HG02571 (cell line): Measurements from ENCODE around the gene RNF25.

ENCODE experiments used
- ATAC-seq: cut with Tn5 transposase; IDR thresholded peaks from one replicate; pipeline ENCODE4 v1.9.1; 2021; ENCODE audit warnings: mild to moderate bottlenecking, moderate library complexity; ENCODE audit not compliant: unreplicated experiment

Gene RNF25

DNA sequence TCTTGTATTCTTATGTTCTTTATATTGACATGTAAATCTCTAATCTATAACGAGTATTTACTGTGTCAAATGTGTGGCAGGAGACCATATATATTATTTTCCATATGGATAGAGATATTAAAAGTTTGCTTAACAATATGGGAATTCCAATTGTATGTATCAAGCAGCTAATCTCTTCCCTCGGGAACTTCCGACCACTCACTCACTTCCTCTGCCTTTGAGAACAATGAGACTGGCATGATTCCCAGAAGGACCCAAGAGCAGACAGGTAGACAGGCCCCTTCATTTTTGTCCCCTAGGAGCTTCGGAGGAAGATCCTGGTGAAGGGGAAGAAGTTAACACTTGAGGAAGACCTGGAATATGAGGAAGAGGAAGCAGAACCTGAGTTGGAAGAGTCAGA lies 40.0 kb downstream of the RNF25 start:
- no peak for ATAC-seq

DNA sequence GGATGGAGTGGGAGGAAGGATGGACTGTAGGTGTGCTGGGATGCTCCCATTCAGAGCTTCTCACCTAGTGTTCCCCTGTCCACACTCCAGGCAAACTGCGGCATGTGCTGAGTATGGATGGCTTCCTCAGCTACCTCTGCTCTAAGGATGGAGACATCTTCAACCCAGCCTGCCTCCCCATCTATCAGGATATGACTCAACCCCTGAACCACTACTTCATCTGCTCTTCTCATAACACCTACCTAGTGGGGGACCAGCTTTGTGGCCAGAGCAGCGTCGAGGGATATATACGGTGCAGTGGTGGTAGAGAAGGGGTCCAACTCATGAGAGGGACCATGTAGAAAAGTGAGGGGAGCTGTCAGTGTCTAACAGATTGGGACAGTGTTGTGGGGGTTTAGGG lies 43.9 kb downstream of the RNF25 start:
- no peak for ATAC-seq

DNA sequence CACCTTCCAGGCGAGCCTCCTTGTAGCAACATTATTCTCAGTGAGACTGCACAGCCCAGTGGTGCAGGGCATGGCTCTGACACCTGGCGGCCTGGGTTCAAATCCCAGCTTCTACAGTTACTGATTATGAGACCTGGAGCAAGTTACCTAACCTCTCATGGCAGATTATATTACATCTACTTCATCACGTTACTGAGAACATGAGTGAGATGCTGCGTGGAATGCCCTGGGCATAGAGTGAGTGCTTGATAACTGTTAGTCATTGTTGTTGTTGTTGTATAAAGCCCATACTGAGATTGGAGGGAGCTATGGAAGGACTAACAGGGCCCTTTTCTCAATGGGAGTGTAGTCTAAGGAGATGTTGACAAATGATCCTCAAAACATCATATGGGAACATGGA lies 45.4 kb downstream of the RNF25 start:
- no peak for ATAC-seq

DNA sequence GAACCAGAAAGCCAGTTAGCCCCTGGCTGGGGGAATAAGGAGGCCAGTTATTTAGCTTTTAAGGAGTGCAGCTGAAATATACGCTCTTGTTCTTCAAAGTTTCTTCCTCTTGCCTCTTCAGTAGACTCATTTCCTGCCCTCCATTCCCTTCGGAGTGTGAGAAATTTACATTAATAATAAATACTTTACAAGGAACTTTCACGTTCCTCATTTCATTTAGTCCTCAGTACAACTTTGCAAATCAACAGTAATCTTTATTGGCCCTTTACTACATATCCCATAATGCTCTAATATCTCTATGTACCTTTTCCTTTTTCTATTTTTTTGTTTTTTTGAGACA lies 48.5 kb downstream of the RNF25 start:
- ATAC-seq = no peak

DNA sequence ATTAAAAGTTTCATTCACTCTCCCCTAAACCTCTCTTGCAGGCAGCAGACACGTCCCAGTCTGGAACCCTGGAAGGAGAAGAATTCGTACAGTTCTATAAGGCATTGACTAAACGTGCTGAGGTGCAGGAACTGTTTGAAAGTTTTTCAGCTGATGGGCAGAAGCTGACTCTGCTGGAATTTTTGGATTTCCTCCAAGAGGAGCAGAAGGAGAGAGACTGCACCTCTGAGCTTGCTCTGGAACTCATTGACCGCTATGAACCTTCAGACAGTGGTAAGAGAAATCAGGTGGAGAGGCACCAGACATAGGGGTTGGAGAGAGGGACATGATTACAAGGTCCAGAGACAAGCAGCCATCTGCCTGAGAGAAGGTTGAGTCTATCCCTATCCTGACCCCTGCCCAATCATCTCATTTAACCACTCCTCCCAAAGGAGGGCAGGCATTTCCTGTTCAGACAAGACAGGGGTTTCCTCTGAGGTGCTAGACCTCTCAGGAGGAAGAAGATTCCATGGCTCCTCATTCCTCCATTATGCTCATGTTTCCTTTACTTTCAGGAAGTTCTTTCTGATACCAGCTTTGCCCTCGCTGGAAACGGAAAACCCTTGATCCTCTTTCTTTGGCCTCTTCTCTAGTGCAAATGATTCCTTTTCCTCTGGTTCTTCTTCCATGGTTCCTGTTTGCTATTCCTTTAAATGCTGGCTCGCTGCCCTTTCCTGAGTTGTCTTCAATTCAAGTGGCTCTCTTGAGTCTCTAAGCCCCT lies 49.0 kb downstream of the RNF25 start:
- ATAC-seq = no peak

DNA sequence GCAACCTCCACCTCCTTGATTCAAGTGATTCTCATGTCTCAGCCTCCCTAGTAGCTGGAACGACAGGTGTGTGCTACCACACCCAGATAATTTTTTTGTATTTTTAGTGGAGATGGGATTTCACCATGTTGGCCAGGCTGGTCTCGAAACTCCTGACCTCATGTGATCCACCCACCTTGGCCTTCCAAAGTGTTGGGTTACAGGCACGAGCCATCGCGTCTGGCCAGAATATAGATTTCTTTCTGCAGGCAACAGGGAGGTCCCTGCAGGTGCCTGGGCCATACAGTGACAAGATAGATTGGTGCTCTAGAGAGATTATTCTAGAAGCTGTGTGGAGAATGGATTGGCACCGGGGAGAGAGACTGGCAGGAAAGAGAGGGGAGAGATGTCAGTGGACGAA lies 50.8 kb downstream of the RNF25 start:
- ATAC-seq = no peak

DNA sequence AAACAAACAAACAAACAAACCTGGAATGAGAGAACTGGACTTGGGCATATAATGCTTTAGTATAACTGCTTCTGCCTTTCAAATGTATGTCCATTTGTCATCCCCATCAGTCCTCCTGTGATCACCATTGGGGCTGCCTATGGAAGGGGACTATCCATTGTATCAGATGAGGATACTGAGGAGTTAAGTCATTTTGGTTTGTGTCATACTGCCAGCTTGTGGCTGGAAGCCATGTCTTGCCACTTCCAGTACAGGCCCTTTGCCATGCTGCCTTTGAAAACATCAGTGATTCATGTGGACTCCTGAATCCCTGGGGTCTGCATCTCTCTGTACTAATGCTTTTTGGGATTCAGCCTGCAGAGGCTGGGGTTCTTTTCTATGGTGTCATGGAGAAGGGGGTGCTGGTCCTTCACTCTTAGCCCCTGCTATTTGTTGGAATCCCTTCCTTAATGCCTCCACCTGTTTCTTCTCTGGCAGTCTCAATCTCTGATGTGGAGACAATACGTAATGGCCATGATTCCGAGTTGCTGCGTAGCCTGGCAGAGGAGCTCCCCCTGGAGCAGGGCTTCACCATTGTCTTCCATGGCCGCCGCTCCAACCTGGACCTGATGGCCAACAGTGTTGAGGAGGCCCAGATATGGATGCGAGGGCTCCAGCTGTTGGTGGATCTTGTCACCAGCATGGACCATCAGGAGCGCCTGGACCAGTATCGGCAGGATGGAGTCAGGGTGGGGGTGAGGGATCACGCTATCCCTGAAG lies 53.5 kb downstream of the RNF25 start:
- ATAC-seq = no peak

DNA sequence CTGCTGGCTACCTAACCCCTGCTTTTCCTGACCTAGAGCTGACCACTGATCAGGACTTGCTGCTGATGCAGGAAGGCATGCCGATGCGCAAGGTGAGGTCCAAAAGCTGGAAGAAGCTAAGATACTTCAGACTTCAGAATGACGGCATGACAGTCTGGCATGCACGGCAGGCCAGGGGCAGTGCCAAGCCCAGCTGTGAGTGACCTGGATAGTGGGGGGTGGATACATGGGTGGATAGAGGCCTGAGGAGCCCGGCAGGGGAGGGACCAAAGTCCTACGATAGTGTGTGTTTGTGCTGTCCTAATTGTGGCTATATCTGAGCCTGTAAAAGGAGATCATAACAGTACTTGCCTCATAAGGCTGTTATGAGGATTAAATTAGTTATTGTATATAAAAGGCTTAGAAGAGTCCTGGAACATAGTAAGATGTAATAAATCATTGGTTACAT lies 55.9 kb downstream of the RNF25 start:
- ATAC-seq = no peak
